Coronary artery (tissue), 2 donors: ENCODE measurements around the gene TMEM255B.
"Not testable (repeated sequence)": the region's sequence is repeated elsewhere in the genome, so short reads cannot be mapped to it uniquely, and the experiment has no call there.

Experiments
- DNase-seq: peaks from one replicate; pipeline ENCODE4 v3.0.0-alpha.2; 2017; ENCODE audit warnings: low spot score
- H3K27ac ChIP-seq, 2 donors: fragments of 200-600 bp; sonication (generic); one replicate each; pipeline ENCODE4 v1.5.1; 2016 to 2019
- H3K4me3 ChIP-seq: fragments of 200-600 bp; sonication (generic); 2 replicates; pipeline ENCODE4 v1.5.1; 2016; ENCODE audit warnings: mild to moderate bottlenecking, moderate library complexity
- TF ChIP-seq, protein P1 (sequence below): fragments of 200-600 bp; sonication (generic); IDR thresholded peaks from one replicate; pipeline ENCODE4 v1.5.1; 2019; ENCODE audit warnings: antibody characterized with exemption

The TMEM255B gene

DNA sequence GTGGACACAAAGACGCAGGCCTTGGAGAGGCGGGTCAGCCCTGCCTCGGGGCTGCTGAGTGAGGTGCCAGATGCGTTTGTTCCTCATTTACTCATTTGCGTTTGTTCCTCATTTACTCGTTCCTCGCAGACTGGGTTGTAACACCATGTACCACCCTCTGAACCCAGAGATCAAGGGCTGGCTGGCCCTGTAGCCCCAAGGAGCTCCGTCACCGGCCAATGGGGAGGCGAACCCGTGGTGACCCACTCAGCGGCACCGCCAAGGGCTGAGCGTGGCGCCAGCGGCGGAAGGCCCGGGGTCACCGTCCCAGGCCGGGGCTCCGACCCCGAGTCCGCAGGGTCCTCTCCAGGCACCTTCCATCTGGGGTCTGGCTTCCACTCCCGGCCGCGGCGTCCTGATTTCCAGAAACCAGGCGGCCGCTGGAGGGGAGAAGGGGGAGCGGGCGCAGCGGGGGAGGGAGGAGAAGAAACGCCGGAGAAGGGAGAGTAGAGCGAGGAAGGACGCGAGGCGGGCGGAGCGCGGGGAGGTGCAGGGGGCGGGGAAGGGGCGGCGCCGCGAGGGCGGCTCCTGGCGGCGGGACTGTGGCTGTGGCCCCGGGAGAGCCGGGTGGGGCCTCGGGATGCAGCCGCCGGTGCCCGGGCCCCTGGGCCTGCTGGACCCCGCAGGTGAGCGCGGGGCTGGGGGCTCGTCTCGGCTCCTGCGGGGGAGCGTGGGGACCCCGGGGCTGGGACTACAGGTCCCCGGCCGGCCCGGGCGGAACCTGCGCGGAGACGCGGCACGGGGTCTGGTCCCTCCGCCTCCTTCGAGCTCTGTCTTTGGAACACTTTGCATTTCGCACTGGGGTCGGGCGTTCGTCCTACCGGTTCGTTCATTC is at the start of gene TMEM255B:
TSS of gene TMEM255B (plus strand) at position 576 of the 874 bp plus-strand sequence. CDS start at position 620, 44 bp downstream.
- Histone ChIP-seq H3K27ac (peak within 1 kb of the TSS; percentile 21 to 77), H3K4me3 (peak within 1 kb of the TSS; percentile 90)
- peak; percentile 87 for DNase-seq
- TF ChIP-seq, protein P1, sequence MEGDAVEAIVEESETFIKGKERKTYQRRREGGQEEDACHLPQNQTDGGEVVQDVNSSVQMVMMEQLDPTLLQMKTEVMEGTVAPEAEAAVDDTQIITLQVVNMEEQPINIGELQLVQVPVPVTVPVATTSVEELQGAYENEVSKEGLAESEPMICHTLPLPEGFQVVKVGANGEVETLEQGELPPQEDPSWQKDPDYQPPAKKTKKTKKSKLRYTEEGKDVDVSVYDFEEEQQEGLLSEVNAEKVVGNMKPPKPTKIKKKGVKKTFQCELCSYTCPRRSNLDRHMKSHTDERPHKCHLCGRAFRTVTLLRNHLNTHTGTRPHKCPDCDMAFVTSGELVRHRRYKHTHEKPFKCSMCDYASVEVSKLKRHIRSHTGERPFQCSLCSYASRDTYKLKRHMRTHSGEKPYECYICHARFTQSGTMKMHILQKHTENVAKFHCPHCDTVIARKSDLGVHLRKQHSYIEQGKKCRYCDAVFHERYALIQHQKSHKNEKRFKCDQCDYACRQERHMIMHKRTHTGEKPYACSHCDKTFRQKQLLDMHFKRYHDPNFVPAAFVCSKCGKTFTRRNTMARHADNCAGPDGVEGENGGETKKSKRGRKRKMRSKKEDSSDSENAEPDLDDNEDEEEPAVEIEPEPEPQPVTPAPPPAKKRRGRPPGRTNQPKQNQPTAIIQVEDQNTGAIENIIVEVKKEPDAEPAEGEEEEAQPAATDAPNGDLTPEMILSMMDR = no peak

DNA sequence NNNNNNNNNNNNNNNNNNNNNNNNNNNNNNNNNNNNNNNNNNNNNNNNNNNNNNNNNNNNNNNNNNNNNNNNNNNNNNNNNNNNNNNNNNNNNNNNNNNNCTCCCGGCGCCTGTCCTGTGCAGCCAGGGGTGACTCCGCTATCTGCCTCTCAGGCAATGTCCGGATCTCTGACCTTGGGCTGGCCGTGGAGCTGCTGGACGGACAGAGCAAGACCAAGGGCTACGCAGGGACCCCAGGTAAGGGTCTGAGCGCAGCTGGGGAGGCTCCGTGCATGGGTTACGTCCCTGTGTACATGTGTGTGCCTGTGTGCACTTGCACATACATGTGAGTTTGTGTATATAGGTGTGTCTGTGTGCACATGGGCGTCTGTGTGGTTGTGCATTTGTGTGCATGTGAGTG is 36.1 kb upstream of the TMEM255B start:
- TF ChIP-seq, protein P1 = no peak
- Histone ChIP-seq H3K27ac (no peak overlapping the region), H3K4me3 (no peak overlapping the region)
- DNase-seq = no peak

DNA sequence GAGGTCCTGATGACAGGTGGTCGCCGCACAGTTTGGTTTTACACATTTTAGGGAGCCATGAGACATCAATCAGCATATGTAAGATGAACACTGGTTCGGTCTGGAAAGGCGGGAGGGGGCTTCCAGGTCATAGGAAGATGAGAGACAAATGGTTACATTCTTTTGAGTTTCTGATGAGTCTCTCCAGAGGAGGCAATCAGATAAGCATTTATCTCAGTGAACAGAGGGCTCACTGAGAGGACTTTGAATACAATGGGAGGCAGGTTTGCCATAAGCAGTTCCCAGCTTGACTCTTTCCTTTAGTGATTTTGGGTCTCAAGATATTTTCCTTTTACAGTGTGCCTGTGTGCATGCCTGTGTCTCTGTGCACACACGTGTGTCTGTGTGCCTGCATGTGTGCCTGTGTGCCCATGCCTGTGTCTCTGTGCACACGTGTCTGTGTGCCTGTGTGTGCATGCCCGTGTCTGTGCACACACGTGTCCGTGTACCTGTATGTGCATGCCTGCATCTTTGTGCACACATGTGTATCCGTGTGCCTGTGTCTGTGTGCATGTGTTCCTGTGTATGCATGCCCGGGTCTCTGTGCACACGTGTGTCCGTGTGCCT is 35.5 kb upstream of the TMEM255B start:
- Histone ChIP-seq H3K4me3 (no peak overlapping the region), H3K27ac (no peak overlapping the region)
- DNase-seq = no peak
- TF ChIP-seq, protein P1 = no peak

DNA sequence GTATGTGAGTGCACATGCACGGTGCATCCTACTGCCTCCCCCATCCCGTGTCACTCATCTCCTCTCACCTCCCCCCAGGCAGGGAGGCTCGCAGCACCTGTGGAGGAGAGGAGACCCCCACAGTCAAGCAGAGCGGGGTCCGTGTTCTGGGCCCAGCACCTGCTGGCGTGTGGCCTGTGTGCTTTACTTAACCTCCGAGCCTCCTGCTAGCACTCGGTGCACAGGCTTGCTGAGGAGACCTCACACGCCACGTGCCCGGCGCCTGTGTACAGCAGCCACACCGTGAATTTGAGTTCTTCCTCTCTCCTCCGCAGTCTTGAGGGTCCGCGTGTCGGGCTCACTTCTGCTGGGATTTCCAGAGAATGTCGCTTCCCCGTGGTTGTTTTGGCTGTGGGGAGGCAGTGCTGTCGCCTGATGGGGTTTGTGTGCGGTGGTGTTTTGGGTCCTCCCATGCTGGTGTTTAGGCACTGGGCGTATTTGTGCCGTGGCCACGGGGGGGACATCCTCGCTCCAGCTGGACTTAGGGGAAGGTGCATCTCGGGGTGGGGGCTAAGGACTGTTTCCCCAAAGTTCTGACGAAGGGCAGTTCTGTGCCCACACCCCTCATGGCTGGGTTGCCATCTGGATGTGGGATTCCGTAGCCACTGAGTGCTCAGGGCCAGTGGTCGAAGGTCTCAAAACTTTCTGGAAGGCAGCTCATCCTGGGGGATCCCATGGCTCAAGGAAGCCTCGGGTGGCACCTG is 34.8 kb upstream of the TMEM255B start:
- TF ChIP-seq, protein P1 = no peak
- no peak overlapping the region for H3K27ac ChIP-seq
- H3K4me3 ChIP-seq = peak overlapping the region; percentile 66
- no peak for DNase-seq

DNA sequence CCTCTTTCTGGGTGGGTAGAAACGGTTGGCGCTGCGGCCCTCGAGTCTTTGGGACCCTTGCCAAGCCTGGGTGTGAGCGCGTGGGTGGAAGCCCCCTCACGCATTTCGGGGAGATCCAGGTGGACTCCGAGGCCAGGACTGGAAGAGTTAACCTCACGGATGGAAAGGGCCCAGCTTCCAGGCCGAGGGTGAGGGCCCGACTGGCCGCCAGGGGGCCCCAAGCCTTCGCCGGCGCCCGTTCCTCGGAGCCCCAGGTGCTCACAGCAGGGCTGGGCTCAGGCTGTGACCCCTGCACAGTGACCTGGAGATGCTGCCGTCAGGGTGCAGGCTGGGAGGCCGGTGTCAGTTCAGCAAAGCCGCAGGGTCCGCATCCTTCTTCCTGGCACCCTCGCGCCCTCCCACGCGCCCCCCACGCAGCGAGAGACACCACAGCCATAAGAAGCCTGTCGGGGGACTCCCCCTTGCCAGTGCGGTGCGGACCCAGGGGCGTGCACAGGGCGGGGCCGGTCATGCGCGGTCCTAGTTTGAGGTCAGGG is 34.2 kb upstream of the TMEM255B start:
- DNase-seq = no peak
- peak overlapping the region; percentile 50 to 52 for H3K27ac ChIP-seq
- H3K4me3 ChIP-seq = peak overlapping the region; percentile 66
- TF ChIP-seq, protein P1 = peak; percentile 60

DNA sequence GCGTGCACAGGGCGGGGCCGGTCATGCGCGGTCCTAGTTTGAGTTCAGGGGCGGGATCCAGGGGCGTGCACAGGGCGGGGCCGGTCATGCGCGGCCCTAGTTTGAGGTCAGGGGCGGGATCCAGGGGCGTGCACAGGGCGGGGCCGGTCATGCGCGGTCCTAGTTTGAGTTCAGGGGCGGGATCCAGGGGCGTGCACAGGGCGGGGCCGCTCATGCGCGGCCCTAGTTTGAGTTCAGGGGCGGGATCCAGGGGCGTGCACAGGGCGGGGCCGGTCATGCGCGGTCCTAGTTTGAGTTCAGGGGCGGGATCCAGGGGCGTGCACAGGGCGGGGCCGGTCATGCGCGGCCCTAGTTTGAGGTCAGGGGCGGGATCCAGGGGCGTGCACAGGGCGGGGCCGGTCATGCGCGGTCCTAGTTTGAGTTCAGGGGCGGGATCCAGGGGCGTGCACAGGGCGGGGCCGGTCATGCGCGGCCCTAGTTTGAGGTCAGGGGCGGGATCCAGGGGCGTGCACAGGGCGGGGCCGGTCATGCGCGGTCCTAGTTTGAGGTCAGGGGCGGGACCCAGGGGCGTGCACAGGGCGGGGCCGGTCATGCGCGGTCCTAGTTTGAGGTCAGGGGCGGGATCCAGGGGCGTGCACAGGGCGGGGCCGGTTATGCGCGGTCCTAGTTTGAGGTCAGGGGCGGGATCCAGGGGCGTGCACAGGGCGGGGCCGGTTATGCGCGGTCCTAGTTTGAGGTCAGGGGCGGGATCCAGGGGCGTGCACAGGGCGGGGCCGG is 33.5 kb upstream of the TMEM255B start:
- DNase-seq = not testable (repeated sequence)
- H3K4me3 ChIP-seq = peak overlapping the region; percentile 66
- peak overlapping the region in 1 of 2 donors; percentile 52 for H3K27ac ChIP-seq

DNA sequence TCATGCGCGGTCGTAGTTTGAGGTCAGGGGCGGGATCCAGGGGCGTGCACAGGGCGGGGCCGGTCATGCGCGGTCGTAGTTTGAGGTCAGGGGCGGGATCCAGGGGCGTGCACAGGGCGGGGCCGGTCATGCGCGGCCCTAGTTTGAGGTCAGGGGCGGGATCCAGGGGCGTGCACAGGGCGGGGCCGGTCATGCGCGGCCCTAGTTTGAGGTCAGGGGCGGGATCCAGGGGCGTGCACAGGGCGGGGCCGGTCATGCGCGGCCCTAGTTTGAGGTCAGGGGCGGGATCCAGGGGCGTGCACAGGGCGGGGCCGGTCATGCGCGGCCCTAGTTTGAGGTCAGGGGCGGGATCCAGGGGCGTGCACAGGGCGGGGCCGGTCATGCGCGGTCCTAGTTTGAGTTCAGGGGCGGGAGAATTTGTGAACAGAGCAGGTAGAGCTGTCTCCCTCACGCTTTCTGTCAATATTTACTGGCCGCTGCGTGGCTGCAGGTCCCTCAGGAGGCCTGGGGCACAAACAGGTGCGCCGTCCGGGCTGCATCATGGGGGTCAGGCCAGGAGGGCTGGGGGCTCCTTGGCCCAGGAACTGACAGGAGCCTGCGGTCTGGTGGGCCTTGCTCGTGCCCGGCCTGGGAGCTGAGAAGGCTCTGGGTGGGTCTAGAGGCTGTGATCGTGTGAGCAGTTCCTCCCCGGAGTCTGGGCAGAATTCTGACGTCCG is 32.8 kb upstream of the TMEM255B start:
- not testable (repeated sequence) for H3K27ac ChIP-seq, DNase-seq
- peak overlapping the region; percentile 51 for H3K4me3 ChIP-seq
